Measurements from ENCODE around the gene GBA2. TPM values are rescaled to one million over a fixed set of nuclear protein-coding genes. Genes with fewer than 3 reads are reported as not detected.

GBA2 gene
- total RNA-seq, 2 experiments from 2014 or later, result 20.3 to 22.7 TPM

DNA sequence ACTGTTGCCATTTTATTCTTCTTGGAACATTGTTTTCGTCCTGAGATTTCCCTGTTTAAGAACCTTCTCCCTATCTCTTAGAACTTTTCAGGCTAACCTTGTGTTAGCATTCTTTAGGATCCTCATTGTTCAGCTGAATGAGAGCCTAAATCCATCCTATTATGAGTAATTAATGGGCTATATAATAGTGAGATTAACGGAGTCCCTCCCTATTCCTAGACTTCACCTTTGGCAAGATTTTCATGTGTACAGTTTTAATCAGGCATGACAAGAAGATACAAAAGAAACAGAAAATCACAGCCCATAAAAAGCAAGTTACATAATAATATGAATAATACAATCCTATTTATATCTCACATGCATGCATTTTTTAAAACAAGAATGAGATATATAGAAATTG, 14.2 kb upstream of the GBA2 start:
- no peak overlapping the region for H3K4me3 Mint-ChIP-seq
- intact Hi-C loops (cut with micrococcal nuclease), result no loop called here
- no peak for DNase-seq
- no peaks in the 10 kb centered on the region for H3K9me3 Mint-ChIP-seq
- H3K27ac Mint-ChIP-seq, result no peak overlapping the region
- peaks cover 8% of the 10 kb centered on the region for H3K36me3 Mint-ChIP-seq (ENCODE audit: low read depth)
- CTCF ChIA-PET, result interaction anchor here (0.5 to 2.3 kb wide), 8 partner anchors 12 to 303 kb away, joined by 3 to 6 read pairs (median 3); no protein-coding TSS in a partner anchor
- peaks cover 28% of the 10 kb centered on the region for H3K4me1 Mint-ChIP-seq (ENCODE audit: low read depth)
- no peaks in the 10 kb centered on the region for H3K27me3 Mint-ChIP-seq (ENCODE audit: low read depth)

DNA sequence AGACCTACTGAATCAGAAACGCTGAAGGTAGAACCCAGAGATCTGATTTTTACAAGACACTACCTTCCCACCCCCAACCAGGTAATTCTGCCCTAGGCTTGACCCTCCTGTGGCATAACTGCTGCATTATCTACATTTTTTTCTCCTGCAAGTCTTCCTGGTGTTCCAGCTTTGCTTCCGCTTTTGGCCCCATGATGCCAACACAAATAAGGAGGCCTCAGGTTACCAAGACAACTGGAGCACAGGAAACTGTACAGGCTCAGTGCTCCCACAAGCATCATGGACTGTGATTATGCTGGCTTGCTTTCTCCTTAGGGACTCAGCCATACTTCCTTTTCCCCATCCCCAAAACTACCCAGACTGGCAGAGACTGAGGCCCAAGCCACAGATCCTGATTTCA, 11.6 kb upstream of the GBA2 start:
- intact Hi-C loops (cut with micrococcal nuclease), result no loop called here
- DNase-seq, result no peak
- Mint-ChIP-seq H3K9me3 (no peaks in the 10 kb centered on the region), H3K4me3 (no peak overlapping the region), H3K27ac (no peak overlapping the region), H3K36me3 (ENCODE audit: low read depth) (peaks cover 8% of the 10 kb centered on the region), H3K4me1 (ENCODE audit: low read depth) (peaks cover 39% of the 10 kb centered on the region), H3K27me3 (ENCODE audit: low read depth) (no peaks in the 10 kb centered on the region)
- CTCF ChIA-PET, result interaction anchor here (0.9 to 1.8 kb wide), 5 partner anchors 8 to 30 kb away, joined by 3 to 5 read pairs (median 3); partner anchors contain the start of gene RGP1

DNA sequence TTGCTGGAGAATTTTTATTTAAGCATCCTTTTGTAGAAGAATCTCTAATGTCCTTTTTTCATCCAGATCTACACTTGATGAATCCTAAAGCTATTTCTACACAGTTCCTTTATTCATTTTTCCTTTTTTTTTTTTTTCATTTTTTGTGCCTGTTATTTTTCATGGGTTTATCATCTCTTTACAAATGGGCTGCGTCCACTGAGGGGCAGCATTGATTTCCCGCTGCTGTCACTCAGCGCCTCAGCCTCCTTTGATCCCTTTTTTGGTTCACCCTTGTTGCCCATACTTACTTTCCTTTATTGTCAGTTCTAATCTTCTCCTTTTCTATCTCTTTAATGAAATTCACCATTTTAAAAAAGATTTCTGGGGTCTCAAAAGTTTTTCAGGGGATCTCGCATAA, 10.8 kb upstream of the GBA2 start:
- DNase-seq, result no peak
- Mint-ChIP-seq H3K4me1 (ENCODE audit: low read depth) (peaks cover 39% of the 10 kb centered on the region), H3K9me3 (no peaks in the 10 kb centered on the region), H3K27me3 (ENCODE audit: low read depth) (no peaks in the 10 kb centered on the region), H3K27ac (no peak overlapping the region), H3K4me3 (no peak overlapping the region), H3K36me3 (ENCODE audit: low read depth) (peaks cover 8% of the 10 kb centered on the region)
- CTCF ChIA-PET, result interaction anchor here (0.6 to 1.8 kb wide), 4 partner anchors 9 to 66 kb away, joined by 3 to 5 read pairs (median 4); no protein-coding TSS in a partner anchor
- intact Hi-C loops (cut with micrococcal nuclease), result no loop called here

DNA sequence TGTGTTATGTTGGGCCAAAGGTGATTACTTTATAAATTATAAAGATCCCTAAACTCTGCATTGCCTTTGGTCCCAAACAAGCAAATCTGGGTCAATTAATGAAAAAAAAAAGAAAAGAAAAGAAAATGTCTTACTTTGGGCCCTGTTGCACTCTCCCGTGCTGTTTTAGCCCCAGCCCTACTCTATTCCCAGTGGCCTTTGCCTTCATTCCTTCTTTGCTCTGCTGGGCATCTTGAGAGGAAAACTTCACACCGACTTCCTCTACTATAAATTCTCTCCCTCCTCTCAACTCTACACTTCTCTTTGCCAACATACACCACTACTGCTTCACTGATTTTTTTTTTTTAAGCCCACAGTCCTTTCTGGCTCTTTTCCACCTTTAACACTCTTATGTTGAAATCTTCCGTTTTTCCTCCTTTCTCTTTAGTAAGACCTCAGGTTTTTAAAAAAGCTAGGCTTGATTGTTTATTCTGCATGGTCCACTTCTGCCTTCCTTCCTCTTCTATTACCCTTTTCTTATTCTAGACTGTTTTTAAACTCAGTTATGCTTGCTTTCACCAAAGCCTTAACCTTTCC, 9.5 kb upstream of the GBA2 start:
- peaks cover 9% of the 10 kb centered on the region for H3K36me3 Mint-ChIP-seq (ENCODE audit: low read depth)
- H3K27me3 Mint-ChIP-seq (ENCODE audit: low read depth), result no peaks in the 10 kb centered on the region
- H3K27ac Mint-ChIP-seq, result peak overlapping the region; percentile 0
- peaks cover 39% of the 10 kb centered on the region for H3K4me1 Mint-ChIP-seq (ENCODE audit: low read depth)
- intact Hi-C loops (cut with micrococcal nuclease), result no loop called here
- no peaks in the 10 kb centered on the region for H3K9me3 Mint-ChIP-seq
- no peak for DNase-seq
- H3K4me3 Mint-ChIP-seq, result peak overlapping the region; percentile 59
- CTCF ChIA-PET, result interaction anchor here (1.2 kb wide), 1 partner anchor 67 kb away, joined by 3 read pairs; no protein-coding TSS in a partner anchor

DNA sequence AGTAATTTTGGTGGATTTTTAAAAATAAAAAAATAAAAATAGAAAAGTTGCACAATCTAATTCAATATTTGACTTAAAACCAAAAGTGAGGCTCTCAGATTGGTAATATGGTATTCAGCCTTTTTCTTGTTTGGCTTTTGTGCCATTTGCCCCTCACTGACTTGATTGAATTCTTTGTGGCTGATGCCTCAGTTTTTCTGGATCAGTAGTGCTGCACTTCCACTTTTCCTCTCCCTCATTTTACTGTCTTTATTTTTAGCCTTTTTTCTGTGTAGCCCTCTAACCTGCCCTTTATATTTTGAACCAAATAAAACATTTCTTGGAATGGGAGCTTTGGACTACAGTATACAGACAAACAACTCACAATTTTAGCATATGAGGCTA, 8.9 kb upstream of the GBA2 start:
- intact Hi-C loops (cut with micrococcal nuclease), result loop anchor here (2.0 kb wide), 2 partner anchors 57 to 71 kb away; partner anchors contain the start of genes FAM221B, HINT2 and TMEM8B
- Mint-ChIP-seq H3K9me3 (no peaks in the 10 kb centered on the region), H3K4me3 (peak overlapping the region; percentile 94), H3K27ac (peak overlapping the region; percentile 20), H3K36me3 (ENCODE audit: low read depth) (peaks cover 7% of the 10 kb centered on the region), H3K4me1 (ENCODE audit: low read depth) (peaks cover 37% of the 10 kb centered on the region), H3K27me3 (ENCODE audit: low read depth) (no peaks in the 10 kb centered on the region)
- DNase-seq, result no peak
- CTCF ChIA-PET, result interaction anchor here (1.7 kb wide), 1 partner anchor 32 kb away, joined by 7 read pairs; no protein-coding TSS in a partner anchor

DNA sequence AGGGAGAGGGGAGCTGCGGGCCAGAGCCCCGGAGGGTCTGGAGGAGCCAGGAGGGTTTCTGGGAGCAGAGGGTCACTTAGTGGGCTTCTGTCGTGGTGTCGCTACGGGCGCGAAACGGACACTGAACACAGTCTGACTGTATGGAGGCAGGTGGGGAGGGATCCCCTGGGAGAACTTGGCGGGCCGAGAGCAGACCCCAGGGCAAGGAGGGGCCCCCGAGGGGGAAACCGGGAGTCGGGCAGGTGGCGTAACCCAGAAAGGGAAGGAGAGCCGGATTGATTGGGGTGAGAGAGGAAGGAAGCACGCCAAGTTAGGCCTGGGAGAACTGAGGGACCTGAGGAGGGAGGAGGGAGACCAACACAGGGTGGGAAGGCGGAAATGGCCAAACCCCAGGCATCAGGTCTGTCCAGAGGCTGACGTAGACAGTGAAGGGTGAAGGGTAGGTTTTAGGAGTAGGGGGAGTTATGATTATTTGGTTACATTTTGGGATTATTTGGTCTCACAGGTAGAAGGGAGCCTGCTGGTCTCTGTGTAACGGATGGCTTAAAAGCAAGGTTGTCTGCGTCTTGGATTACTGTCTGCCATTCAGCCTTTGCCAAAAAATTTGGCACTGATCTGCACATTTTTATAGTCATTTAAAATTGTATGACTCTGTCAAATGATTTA, 8.3 kb upstream of the GBA2 start:
- Mint-ChIP-seq H3K9me3 (no peaks in the 10 kb centered on the region), H3K4me3 (peak overlapping the region; percentile 94), H3K27me3 (ENCODE audit: low read depth) (no peaks in the 10 kb centered on the region), H3K27ac (peak overlapping the region; percentile 95), H3K4me1 (ENCODE audit: low read depth) (peaks cover 37% of the 10 kb centered on the region), H3K36me3 (ENCODE audit: low read depth) (peaks cover 9% of the 10 kb centered on the region)
- DNase-seq, result peak; percentile 34
- intact Hi-C loops (cut with micrococcal nuclease), result loop anchor here (2.0 kb wide), 2 partner anchors 57 to 71 kb away; partner anchors contain the start of genes FAM221B, HINT2 and TMEM8B
- CTCF ChIA-PET, result interaction anchor here (0.6 to 3.8 kb wide), 14 partner anchors 10 to 152 kb away, joined by 3 to 32 read pairs (median 4); partner anchors contain the start of genes CREB3, GBA2, RGP1 and TLN1

DNA sequence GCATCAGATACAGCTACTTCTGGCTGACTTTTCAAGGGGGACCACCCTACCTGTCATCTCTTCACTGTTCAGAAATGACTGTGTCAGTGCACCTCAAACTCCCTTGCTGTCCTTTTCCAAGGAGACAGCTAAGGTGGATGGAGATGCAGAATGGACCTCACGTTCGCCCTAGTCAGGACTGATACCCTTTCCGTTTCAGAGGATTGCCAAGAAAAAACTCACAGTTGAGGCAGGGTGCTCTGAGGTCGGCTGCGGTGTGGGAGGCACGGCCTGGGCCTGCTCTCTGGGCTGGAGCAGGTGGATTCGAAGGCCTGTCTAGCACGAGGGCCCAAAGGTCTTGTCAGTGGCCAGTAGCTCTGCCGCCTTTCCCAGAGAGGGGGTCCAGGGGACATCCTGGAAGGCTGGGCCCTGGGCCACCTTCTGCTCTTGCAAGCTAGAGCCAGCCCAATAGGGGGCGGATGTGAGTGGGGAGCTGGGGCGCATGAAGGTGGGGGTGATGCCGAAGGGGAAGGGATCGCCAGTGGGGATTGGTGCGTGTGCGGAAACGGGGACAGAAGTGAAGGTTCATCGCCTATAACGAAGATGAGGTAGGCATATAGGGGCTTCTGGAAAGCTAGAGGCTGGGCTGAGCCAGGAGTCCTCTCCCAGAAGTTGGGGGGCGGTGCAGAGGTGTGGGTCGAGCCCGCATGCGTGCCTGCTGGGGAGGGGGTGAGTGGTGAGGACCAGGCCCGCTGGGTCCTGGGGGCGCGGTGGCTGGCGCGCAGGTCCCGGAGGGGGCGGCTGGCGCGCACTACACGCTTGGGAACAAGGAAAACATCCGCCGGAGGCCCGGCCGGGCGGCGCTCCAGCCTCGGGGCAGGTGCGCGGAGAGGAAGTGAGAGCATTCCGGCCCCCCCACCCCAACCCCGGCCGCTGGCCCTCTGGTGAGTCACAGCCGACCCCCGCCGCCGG, 7.5 kb upstream of the GBA2 start:
- peak; percentile 92 for DNase-seq
- Mint-ChIP-seq H3K27ac (peak overlapping the region; percentile 95), H3K9me3 (no peaks in the 10 kb centered on the region), H3K4me3 (peak overlapping the region; percentile 94), H3K27me3 (ENCODE audit: low read depth) (no peaks in the 10 kb centered on the region), H3K36me3 (ENCODE audit: low read depth) (peaks cover 11% of the 10 kb centered on the region), H3K4me1 (ENCODE audit: low read depth) (peaks cover 33% of the 10 kb centered on the region)
- CTCF ChIA-PET, result interaction anchor here (0.6 to 3.8 kb wide), 17 partner anchors 9 to 151 kb away, joined by 3 to 32 read pairs (median 4); partner anchors contain the start of genes CREB3, GBA2, RGP1 and TLN1
- intact Hi-C loops (cut with micrococcal nuclease), result loop anchor here (1.0 to 2.0 kb wide), 3 partner anchors 24 to 72 kb away; partner anchors contain the start of genes CREB3, FAM221B, HINT2 and TLN1

DNA sequence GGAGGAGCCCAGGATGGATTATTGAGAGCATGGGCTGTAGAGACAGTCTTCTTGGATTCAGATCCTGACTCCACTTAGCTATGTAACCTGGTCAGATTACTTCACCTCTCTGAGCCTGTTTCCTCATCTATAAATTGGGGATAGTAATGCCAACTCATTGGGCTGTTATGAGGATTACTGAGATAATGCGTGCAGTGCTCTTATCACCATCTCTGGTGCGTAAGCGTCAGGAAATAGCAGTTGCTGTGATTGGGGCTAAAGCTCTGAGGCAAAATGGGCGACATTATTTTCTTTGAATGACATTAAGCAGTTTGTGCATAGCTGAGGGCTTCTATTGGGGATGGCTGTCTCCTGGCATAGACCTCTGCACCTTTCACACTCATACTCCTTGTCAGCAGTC, 6.0 kb upstream of the GBA2 start:
- H3K4me3 Mint-ChIP-seq, result no peak overlapping the region
- H3K36me3 Mint-ChIP-seq (ENCODE audit: low read depth), result peaks cover 8% of the 10 kb centered on the region
- H3K27me3 Mint-ChIP-seq (ENCODE audit: low read depth), result no peaks in the 10 kb centered on the region
- CTCF ChIA-PET, result interaction anchor here (0.6 to 3.8 kb wide), 2 partner anchors 20 to 57 kb away, joined by 3 to 32 read pairs; partner anchors contain the start of gene SPAG8
- H3K9me3 Mint-ChIP-seq, result no peaks in the 10 kb centered on the region
- no peak overlapping the region for H3K27ac Mint-ChIP-seq
- intact Hi-C loops (cut with micrococcal nuclease), result no loop called here
- H3K4me1 Mint-ChIP-seq (ENCODE audit: low read depth), result peaks cover 34% of the 10 kb centered on the region
- no peak for DNase-seq

DNA sequence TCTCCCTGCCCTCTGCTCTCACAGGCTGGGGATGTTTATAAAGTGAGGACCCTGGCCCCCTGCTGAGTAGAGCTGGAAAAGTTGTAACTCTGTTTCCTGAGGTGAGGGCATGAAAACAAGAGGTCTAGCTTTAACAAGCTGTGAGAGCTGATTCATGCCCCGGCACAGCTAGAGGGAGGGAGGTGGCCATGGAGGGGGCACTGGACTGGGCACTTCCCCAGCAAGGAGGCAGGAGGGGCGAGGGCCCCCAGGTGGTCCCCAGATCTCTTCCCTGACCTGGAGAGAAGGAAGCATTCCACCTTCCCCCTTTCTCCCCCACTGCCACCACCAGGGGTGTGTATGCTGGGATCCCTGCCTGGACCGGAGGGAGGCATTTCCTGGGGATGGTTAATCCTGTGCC, 5.2 kb upstream of the GBA2 start, which contains the start of gene MSMP:
Gene MSMP (minus strand): TSS at position 13 of the 400 bp plus-strand sequence. CDS start 147 bp downstream, outside the sequence.
- no peaks in the 10 kb centered on the region for H3K27me3 Mint-ChIP-seq (ENCODE audit: low read depth)
- no peaks in the 10 kb centered on the region for H3K9me3 Mint-ChIP-seq
- H3K36me3 Mint-ChIP-seq (ENCODE audit: low read depth), result peaks cover 8% of the 10 kb centered on the region
- CTCF ChIA-PET, result interaction anchor here (1.8 to 3.8 kb wide), 2 partner anchors 19 to 58 kb away, joined by 6 to 32 read pairs; no protein-coding TSS in a partner anchor
- no peak for DNase-seq
- no peak within 1 kb of the TSS for H3K4me3 Mint-ChIP-seq
- intact Hi-C loops (cut with micrococcal nuclease), result no loop called here
- H3K27ac Mint-ChIP-seq, result no peak within 1 kb of the TSS
- peaks cover 30% of the 10 kb centered on the region for H3K4me1 Mint-ChIP-seq (ENCODE audit: low read depth)

DNA sequence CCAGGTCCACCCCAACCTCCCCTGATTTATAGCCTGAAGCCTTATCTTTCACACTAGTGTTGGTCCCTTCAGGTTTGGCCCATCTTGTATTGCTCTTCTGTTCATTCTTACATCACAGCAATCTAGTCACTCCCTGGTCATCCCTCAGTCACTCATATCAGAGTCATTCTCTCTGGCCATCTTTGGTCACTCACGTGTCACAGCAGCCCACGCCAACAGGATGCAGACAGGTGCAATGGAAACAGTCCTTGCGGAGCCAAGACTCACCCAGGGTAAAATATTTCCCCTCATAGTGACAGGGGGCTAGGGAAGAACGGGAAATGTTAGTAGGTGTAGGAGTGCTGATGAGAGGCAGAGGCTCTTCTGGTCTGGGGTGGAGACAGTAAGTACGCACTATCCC, 4.4 kb upstream of the GBA2 start:
- Mint-ChIP-seq H3K36me3 (ENCODE audit: low read depth) (peaks cover 8% of the 10 kb centered on the region), H3K4me1 (ENCODE audit: low read depth) (peaks cover 23% of the 10 kb centered on the region), H3K9me3 (no peaks in the 10 kb centered on the region), H3K4me3 (no peak overlapping the region), H3K27ac (no peak overlapping the region), H3K27me3 (ENCODE audit: low read depth) (no peaks in the 10 kb centered on the region)
- intact Hi-C loops (cut with micrococcal nuclease), result no loop called here
- DNase-seq, result no peak
- CTCF ChIA-PET, result interaction anchor here (0.6 to 3.8 kb wide), 4 partner anchors 18 to 136 kb away, joined by 3 to 32 read pairs (median 10); no protein-coding TSS in a partner anchor

DNA sequence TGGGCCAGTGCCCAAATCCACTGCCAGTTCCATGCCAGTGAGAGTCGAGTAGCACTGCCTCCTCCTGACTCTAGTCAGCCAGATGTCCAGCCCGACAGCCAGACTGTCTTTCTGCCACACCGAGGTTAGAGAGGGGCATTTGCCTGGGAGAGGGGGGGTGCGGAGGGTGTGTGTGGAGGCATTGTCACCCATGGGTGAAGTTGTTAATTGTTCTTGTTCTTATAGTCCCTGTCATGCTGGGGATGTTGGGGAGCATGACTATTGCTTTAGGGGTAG, 1.2 kb upstream of the GBA2 start:
- peak overlapping the region; percentile 88 for H3K27ac Mint-ChIP-seq
- H3K27me3 Mint-ChIP-seq (ENCODE audit: low read depth), result no peaks in the 10 kb centered on the region
- no peak for DNase-seq
- intact Hi-C loops (cut with micrococcal nuclease), result no loop called here
- peak overlapping the region; percentile 89 for H3K4me3 Mint-ChIP-seq
- peaks cover 8% of the 10 kb centered on the region for H3K36me3 Mint-ChIP-seq (ENCODE audit: low read depth)
- peaks cover 32% of the 10 kb centered on the region for H3K4me1 Mint-ChIP-seq (ENCODE audit: low read depth)
- H3K9me3 Mint-ChIP-seq, result no peaks in the 10 kb centered on the region
- CTCF ChIA-PET, result interaction anchor here (0.8 to 7.2 kb wide), 6 partner anchors 11 to 91 kb away, joined by 3 to 59 read pairs (median 4); no protein-coding TSS in a partner anchor

Measured in activated naive CD4-positive, alpha-beta T cell treated with anti-CD3 and anti-CD28 coated beads for 36 hours (primary cell).